GM18951 (cell line): ENCODE results near the gene CXCR3.
"Not testable (repeated sequence)": the region's sequence is repeated elsewhere in the genome, so short reads cannot be mapped to it uniquely, and the experiment has no call there.

Experiments used
- POLR2A ChIP-seq: IDR thresholded peaks from 4 replicates; pipeline ENCODE4 v1.6.1; 2011; ENCODE audit warnings: mild to moderate bottlenecking; ENCODE audit not compliant: insufficient read length, insufficient read depth; ENCODE audit errors: extremely low read depth
- in situ Hi-C: fragments of 300-500 bp; cut with MboI; formaldehyde crosslinking; loops from one replicate; pipeline ENCODE4 v1.12.0; 2022; ENCODE audit warnings: low sequenced_read_pairs, mixed read lengths, inconsistent platforms; ENCODE audit not compliant: unreplicated experiment

CXCR3 gene

GRCh38 chrX:71579136-71579989 is 38.9 kb downstream of the CXCR3 start:
- in situ Hi-C loops = no loop called here
- no peak for TF ChIP-seq POLR2A

- TF ChIP-seq POLR2A = no peak
- in situ Hi-C loops = no loop called here
Observed at GRCh38 chrX:71578253-71579135, 39.8 kb downstream of the CXCR3 start, which contains the start of gene GCNA. TSS of gene GCNA (plus strand) at chrX:71578437. CDS start at chrX:71580822, 2,385 bp downstream.

- TF ChIP-seq POLR2A = no peak
- in situ Hi-C loops = no loop called here
Observed at GRCh38 chrX:71577682-71578081, 40.6 kb downstream of the CXCR3 start.

- no peak for TF ChIP-seq POLR2A
- in situ Hi-C loops = no loop called here
Observed at GRCh38 chrX:71573590-71573989, 44.7 kb downstream of the CXCR3 start.

- in situ Hi-C loops = not testable (repeated sequence)
Observed at GRCh38 chrX:71571390-71571789, 46.9 kb downstream of the CXCR3 start.
